ENCODE results near the gene CRIP2.

Gene CRIP2

DNA sequence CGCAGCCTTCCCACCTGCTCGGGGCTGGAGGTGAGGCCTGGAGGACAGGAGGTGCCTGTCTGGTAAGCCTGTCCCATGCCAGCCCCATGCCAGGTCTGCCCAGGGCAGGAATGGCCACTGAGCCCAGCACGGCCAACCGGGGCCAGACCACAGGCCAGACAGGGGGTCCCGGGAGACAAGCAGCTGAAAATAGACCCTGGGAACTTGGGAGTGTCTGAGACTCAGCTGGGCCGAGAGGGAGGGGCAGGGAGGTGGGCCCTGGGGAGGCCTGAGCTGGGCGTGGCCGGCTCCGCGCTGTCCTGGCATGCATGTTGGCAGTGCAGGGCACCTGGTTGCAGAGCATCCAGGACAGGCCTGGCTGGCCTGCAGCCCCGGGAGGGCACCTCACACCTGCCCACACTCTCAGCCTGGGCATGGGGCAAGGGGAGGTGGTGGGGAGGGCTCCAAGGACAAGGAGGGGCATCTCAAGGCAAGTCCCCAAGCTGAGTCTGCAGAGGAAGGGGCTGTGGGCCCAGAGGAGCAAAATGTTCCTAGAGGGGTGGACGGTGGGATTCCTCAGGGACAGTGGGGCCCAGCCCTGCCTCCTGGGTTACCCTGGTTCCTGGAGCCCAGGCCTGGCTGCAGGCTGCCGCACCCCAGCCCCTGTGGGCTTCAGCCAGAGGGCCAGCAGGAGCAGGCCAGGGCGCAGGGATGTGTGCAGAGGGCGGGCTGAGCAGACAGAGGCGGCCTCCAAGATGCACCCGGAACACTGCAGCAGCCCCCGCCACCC, 8.9 kb downstream of the CRIP2 start:
- H3K27ac Mint-ChIP-seq = no peak overlapping the region
- H3K9me3 Mint-ChIP-seq (ENCODE audit: low read depth) = no peaks in the 10 kb centered on the region
- no peaks in the 10 kb centered on the region for H3K36me3 Mint-ChIP-seq
- H3K4me3 Mint-ChIP-seq = no peak overlapping the region
- H3K27me3 Mint-ChIP-seq = no peaks in the 10 kb centered on the region
- peaks cover 42% of the 10 kb centered on the region for H3K4me1 Mint-ChIP-seq (ENCODE audit: low read depth)

DNA sequence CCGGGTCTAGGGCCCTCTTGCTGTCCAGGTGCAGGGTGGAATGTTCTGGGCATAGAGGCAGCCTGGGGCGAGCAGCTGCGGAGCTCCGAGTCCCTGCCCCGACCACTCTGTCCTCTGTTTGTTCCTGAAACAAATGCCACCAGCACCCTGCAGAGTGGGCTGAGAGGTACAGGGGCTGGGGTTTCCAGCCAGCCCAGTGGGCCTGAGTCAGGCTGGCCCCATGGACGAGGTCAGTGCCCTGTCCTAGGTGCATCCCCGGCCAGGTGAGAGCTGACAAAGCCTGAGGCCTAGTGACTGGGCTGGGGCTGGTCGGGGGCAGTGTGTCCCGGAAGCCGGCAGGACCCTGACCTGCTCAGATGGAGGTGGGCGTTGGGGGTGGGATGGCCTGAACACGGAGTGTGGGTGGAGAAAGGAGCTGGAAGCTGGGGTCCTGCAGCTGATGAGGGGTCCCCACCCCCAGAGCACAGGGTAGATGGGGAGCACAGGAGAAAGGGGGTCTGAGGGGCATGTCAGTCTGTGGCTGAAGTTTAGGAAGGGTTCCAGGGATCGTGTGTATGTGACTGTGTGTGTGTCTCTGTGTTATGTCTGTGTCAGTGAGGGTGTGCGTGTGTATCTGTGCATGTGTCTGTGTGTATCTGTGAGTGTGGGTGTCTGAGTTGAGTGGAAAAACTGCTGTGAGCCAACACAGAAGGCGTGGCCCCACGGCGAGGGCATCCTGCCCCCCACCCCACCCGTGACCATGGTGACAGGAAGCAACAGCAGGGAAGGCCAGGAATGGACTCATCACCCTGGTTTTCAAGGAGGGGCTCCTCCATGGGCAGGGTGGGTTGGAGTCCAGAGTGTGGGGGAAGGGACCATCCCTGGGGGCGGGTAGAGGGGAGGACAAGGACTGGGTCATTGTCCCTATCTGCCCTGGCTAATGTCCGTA, 9.7 kb downstream of the CRIP2 start:
- H3K9me3 Mint-ChIP-seq (ENCODE audit: low read depth) = no peaks in the 10 kb centered on the region
- H3K4me1 Mint-ChIP-seq (ENCODE audit: low read depth) = peaks cover 46% of the 10 kb centered on the region
- peak overlapping the region; percentile 42 for H3K4me3 Mint-ChIP-seq
- peak overlapping the region; percentile 85 for H3K27ac Mint-ChIP-seq
- H3K36me3 Mint-ChIP-seq = no peaks in the 10 kb centered on the region
- H3K27me3 Mint-ChIP-seq = no peaks in the 10 kb centered on the region

DNA sequence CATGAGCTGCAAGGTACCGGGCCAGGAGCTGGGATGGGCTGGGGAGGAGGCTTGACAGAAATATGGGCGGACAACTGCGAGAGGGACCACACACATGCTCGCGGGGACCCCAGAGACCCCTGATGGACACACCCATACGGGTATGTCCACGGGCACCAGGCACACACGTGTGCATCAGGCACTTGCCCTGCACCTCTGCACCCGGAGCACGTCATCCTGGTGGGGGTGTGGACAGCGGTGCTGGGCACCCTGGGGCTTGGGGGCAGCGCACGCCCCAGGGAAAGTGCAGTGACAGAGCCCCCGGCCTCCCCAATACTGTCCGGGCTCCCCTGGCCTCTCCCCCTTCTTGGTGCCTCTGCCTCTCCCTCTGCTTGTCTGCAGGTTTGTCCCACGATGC, 10.4 kb downstream of the CRIP2 start:
- Mint-ChIP-seq H3K4me1 (ENCODE audit: low read depth) (peaks cover 45% of the 10 kb centered on the region), H3K4me3 (no peak overlapping the region), H3K27ac (peak overlapping the region; percentile 85), H3K27me3 (no peaks in the 10 kb centered on the region), H3K36me3 (no peaks in the 10 kb centered on the region), H3K9me3 (ENCODE audit: low read depth) (no peaks in the 10 kb centered on the region)

DNA sequence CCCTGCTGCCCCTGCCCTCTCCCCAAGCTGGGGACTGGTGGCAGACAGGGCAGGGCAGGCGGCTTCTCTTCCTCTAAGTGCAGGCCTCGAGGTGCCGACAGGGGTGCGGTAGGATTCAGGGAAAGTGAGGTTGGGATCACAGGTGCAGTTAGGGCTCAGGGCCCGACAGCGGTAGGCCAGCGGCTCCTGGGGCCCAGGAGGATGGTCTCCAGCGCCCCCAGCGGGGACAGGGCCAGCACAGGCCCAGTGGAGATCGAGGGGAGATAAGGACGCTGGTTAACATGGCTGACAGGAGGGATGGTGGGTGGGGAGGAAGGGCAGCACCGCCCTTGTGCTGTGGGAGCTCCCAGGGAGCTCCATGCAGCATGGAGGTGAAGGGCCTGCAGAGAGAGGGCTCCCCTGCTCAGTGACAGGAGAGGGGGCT, 11.1 kb downstream of the CRIP2 start:
- no peak overlapping the region for H3K4me3 Mint-ChIP-seq
- H3K27ac Mint-ChIP-seq = no peak overlapping the region
- no peaks in the 10 kb centered on the region for H3K36me3 Mint-ChIP-seq
- peaks cover 39% of the 10 kb centered on the region for H3K4me1 Mint-ChIP-seq (ENCODE audit: low read depth)
- no peaks in the 10 kb centered on the region for H3K27me3 Mint-ChIP-seq
- no peaks in the 10 kb centered on the region for H3K9me3 Mint-ChIP-seq (ENCODE audit: low read depth)

DNA sequence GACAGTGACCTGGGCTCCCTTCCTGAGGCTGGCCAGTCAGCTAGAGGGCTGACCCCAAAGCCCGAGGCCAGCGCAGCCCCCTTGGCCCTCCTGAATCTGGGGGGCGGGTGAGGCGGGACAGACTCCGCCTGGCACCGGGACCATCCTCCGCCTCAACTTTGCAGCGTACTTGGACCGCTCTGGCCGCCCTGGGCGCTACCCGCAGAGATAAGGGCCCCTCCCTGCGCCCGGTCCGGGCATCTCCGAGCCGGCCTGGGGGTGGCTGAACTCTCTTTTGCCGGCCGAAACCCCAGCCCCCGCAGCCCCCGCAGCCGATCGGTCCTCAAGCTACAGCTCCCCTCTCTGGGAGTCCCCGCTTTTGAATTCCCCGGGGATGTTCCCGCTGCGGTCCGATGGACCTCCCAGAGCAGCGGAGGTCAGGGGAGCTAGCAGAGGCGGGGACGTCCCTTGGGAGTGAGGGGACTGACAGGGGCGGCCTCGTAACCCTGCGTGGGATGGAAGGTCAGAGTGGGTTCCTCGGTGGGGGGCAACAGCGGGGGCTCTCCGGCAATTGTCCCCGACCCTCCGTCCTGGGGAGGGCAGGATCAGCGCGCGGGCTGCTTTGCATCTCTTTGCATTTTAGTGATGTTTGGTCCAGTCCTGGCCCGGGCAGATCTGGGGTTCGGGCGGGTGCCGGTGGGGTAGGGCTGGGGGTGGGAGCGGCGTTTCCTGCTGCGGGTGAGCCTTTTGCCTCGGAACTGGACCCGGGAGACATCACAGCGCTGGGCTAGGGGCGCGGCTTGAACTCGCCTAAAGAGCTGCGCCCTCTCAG, 11.7 kb downstream of the CRIP2 start, which contains the start of gene CRIP1:
Gene CRIP1, plus strand, starts transcription at position 724 of the 811 bp plus-strand sequence. CDS start 374 bp downstream, outside the sequence.
- Mint-ChIP-seq H3K4me1 (ENCODE audit: low read depth) (peaks cover 34% of the 10 kb centered on the region), H3K9me3 (ENCODE audit: low read depth) (no peaks in the 10 kb centered on the region), H3K4me3 (peak within 1 kb of the TSS; percentile 81), H3K36me3 (no peaks in the 10 kb centered on the region), H3K27me3 (no peaks in the 10 kb centered on the region), H3K27ac (no peak within 1 kb of the TSS)

DNA sequence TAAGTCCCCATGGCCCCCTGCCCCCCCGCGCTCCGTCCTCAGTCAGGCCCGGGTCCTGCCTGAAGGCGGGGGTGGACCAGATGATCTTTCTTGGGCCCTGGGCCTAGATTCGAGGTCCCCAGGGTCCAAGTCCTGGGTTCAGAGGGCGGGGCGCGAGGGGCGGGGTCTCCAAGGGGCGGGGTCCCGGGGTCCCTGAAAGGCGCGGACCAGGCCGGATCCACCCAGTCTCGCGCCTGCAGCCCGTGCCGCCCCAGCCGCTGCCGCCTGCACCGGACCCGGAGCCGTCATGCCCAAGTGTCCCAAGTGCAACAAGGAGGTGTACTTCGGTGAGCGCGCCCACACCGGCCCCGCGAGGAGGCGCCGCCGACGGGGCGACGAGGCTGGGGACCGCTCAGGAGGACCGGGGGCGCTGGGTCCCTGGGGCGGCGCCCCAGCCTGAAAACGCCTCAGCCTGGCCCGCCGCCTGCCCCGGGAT, 12.4 kb downstream of the CRIP2 start:
- H3K27ac Mint-ChIP-seq = no peak overlapping the region
- H3K36me3 Mint-ChIP-seq = no peaks in the 10 kb centered on the region

DNA sequence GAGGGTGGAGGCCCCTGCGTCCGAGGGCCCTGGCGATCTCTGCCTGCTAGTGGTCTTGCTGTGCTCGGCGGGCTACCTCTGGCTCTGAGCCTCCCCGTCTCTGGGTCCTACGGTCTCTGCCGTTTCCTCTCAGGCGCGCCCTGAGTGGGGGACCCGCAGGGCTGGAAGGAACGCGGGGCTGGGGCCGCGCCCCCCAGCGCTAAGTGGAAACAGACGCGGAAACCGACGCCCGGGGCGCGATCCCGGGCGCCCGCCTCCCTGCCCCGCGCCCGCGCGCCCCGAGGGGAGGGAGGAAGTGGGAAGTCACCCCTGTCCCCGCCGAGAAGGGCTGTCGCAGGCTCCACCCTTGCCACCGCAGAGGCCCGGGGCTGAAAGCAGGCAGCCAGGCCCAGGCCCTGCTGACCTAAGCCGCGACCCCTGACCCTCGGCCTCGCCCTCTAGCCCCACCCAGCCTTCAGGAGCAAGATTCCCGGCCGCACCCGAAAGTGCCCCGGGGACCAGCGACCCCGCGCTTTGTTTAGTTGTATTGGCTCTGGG, 12.9 kb downstream of the CRIP2 start:
- peak overlapping the region; percentile 81 for H3K4me3 Mint-ChIP-seq
- H3K4me1 Mint-ChIP-seq (ENCODE audit: low read depth) = peaks cover 29% of the 10 kb centered on the region
- no peak overlapping the region for H3K27ac Mint-ChIP-seq
- no peaks in the 10 kb centered on the region for H3K9me3 Mint-ChIP-seq (ENCODE audit: low read depth)
- no peaks in the 10 kb centered on the region for H3K36me3 Mint-ChIP-seq
- no peaks in the 10 kb centered on the region for H3K27me3 Mint-ChIP-seq

More for the DNA sequence above, 12.4 kb downstream of the CRIP2 start:
- Mint-ChIP-seq H3K27me3 (no peaks in the 10 kb centered on the region), H3K4me3 (peak overlapping the region; percentile 57), H3K9me3 (ENCODE audit: low read depth) (no peaks in the 10 kb centered on the region), H3K4me1 (ENCODE audit: low read depth) (peaks cover 34% of the 10 kb centered on the region)

DNA sequence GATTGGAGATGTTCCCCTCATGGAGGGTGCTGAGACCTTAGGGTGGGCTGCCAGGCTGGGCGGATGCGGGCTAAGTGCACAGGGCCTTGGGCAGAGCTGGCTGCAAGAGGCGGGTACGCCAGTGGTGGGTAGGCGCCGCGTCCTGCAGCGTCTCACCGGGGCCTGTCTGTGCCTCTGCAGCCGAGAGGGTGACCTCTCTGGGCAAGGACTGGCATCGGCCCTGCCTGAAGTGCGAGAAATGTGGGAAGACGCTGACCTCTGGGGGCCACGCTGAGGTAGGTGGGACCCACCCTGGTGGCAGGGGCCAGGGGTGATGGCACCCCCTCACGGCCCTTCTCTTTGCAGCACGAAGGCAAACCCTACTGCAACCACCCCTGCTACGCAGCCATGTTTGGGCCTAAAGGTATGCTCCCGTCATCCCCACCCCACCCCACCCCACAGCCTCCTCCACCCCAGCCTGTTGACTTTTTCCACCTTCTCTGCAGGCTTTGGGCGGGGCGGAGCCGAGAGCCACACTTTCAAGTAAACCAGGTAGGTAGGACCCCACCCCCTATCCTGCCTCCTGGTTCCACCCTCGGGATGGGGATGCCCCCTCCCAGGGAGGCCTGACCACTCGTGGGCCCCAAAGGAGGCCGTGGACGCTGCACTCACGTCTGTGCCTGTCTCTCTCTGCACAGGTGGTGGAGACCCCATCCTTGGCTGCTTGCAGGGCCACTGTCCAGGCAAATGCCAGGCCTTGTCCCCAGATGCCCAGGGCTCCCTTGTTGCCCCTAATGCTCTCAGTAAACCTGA, 13.6 kb downstream of the CRIP2 start:
- H3K4me3 Mint-ChIP-seq = peak overlapping the region; percentile 81
- H3K36me3 Mint-ChIP-seq = no peaks in the 10 kb centered on the region
- peaks cover 27% of the 10 kb centered on the region for H3K4me1 Mint-ChIP-seq (ENCODE audit: low read depth)
- peak overlapping the region; percentile 22 for H3K27ac Mint-ChIP-seq
- no peaks in the 10 kb centered on the region for H3K27me3 Mint-ChIP-seq
- no peaks in the 10 kb centered on the region for H3K9me3 Mint-ChIP-seq (ENCODE audit: low read depth)

DNA sequence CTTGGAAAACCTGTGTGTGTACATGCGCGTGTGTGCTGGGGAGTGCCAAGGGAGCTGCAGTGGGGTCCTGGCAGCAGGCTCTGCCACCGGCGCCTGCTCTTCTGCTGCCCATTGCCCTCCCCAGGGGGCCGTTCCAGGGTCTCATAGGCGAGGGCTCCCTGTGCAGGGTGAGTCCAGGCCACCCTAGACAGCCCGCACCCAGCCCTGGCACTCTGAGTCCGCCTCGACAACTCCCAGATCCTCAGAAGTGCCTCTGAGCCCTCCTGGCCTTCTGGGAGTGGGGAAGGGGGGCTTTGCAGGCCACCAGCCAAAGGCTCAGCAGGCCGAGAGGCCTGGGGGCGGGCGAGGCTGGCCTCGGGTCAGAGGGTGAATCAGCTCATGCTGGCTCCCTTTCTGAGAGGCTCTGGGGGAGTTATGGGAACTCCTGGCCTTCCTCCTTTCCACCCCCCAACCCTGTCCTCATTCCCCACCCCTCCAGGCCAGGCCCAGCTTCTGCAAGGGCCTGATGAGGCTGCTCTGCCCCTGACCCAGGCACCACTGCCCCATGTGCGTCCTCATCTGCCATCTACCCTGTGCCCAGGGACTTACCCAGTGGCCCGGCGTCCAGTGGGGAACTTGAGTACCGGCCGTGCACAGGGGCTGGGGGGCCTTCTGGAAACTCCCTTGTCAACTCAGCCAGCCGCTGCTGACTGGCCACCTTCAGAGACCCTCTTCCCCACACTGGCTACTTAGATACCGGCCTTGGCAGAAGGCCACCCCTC, 14.3 kb downstream of the CRIP2 start:
- Mint-ChIP-seq H3K36me3 (no peaks in the 10 kb centered on the region), H3K27me3 (no peaks in the 10 kb centered on the region)

DNA sequence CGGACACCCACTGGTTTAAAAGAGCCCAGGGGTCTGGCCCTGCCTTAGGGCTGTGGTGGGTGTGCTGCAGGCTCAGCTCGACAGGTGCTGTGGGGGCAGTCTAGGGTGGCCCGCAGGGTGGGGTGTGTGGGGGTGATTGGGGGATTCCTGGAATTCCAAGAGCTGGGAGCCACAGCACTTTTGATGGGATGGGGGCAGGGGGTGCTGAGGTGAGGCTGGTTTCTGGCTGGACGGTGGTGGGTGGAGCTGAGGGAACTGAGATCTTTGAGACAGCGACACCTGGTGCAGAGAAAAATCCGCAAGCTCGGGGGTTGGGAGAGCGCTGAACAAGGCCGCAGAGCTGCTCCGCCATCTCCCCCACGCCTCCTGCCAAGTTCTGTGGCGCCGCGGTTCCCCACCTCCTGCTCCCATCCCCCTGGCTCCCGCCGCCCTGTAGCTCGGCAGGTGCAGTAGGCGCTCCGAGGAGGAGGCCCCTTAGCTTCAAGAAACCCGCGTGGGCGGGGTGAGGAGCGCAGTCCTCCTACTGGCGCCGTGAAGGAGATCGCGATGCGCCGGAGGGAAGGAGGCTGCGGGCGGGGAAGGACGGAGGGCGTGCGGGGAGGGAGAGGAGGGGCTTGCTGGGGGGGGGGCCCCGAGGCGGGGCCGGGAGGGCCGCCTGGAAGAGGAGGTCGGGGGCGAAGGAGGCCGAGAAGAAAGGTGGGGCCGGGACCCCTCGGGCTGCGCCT, 15.1 kb downstream of the CRIP2 start:
- H3K27me3 Mint-ChIP-seq = no peaks in the 10 kb centered on the region
- H3K4me3 Mint-ChIP-seq = peak overlapping the region; percentile 80
- H3K36me3 Mint-ChIP-seq = no peaks in the 10 kb centered on the region
- no peaks in the 10 kb centered on the region for H3K9me3 Mint-ChIP-seq (ENCODE audit: low read depth)
- H3K4me1 Mint-ChIP-seq (ENCODE audit: low read depth) = peaks cover 19% of the 10 kb centered on the region
- peak overlapping the region; percentile 64 for H3K27ac Mint-ChIP-seq

More for the DNA sequence above, 14.3 kb downstream of the CRIP2 start:
- H3K4me1 Mint-ChIP-seq (ENCODE audit: low read depth) = peaks cover 26% of the 10 kb centered on the region
- peak overlapping the region; percentile 80 for H3K4me3 Mint-ChIP-seq
- no peaks in the 10 kb centered on the region for H3K9me3 Mint-ChIP-seq (ENCODE audit: low read depth)
- H3K27ac Mint-ChIP-seq = no peak overlapping the region

DNA sequence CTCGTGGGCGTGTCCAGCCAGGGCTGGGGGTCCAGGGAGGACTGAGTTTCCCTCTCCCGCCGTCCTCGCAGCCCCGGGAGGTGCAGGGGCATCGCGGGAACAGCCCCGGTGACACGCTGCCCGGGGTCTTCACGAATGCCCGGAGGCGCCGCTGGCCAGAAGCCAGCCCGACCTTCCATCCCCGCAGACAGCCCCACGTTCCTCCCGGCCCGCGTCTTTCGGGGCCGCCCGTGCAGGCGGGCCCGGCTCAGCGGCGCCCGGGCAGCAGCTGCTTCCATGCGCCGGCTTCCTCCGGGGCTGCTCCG, 15.6 kb downstream of the CRIP2 start:
- H3K27ac Mint-ChIP-seq = no peak overlapping the region

DNA sequence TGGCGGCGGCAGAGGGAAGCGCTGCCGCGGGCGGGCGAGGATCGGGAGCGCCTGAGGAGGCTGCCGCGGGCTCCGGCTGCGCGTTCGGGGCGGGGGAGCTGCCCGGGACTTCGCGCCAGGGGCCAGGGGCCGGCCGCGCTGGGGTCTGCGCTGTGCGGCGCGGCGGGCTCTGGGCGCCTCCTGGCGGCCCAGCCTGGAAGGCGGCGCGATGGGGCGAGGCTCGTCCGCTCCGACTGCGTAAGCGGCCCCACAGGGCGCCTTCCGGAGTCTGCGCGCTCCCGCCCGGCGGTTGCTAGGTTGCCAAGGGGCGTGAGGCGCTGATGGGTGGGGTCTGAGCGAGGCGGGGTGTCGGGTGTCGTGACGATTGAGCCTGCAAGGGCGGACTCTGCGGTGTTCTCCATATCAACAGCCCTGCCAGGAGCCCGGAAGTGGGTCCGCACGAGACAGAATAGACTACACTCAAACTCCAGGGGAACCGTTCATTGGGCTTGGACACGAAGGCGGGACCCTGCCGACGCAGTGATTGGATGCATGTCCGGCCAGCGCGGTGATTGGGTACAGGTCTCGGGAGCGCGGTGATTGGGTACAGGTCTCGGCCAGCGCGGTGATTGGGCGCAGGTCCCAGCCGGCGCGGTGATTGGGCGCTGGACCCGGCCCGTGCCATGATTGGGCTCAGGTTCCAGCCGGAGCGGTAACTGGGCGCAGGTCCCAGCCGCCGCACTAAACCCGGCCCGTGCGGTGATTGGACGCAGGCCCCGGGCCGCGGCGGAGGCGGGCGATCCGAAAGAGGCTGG, 16.1 kb downstream of the CRIP2 start, which contains the start of gene TEDC1:
Gene TEDC1, plus strand, starts transcription at position 675 of the 794 bp plus-strand sequence. CDS start 130 bp downstream, outside the sequence.
- H3K4me1 Mint-ChIP-seq (ENCODE audit: low read depth) = peaks cover 17% of the 10 kb centered on the region
- peak within 1 kb of the TSS; percentile 87 for H3K4me3 Mint-ChIP-seq
- H3K9me3 Mint-ChIP-seq (ENCODE audit: low read depth) = no peaks in the 10 kb centered on the region
- H3K27me3 Mint-ChIP-seq = no peaks in the 10 kb centered on the region
- peak within 1 kb of the TSS; percentile 83 for H3K27ac Mint-ChIP-seq
- no peaks in the 10 kb centered on the region for H3K36me3 Mint-ChIP-seq

More for the DNA sequence above, 15.6 kb downstream of the CRIP2 start:
- Mint-ChIP-seq H3K4me3 (no peak overlapping the region), H3K27me3 (no peaks in the 10 kb centered on the region), H3K9me3 (ENCODE audit: low read depth) (no peaks in the 10 kb centered on the region), H3K36me3 (no peaks in the 10 kb centered on the region), H3K4me1 (ENCODE audit: low read depth) (peaks cover 17% of the 10 kb centered on the region)

All from activated naive CD8-positive, alpha-beta T cell (primary cell).